Measurements from ENCODE around the gene ZNF511.

The ZNF511 gene

GRCh38 chr10:133335246-133336117 is 26.8 kb downstream of the ZNF511 start:
- peak; percentile 57 for DNase-seq (ENCODE audit: low read depth)

DNA sequence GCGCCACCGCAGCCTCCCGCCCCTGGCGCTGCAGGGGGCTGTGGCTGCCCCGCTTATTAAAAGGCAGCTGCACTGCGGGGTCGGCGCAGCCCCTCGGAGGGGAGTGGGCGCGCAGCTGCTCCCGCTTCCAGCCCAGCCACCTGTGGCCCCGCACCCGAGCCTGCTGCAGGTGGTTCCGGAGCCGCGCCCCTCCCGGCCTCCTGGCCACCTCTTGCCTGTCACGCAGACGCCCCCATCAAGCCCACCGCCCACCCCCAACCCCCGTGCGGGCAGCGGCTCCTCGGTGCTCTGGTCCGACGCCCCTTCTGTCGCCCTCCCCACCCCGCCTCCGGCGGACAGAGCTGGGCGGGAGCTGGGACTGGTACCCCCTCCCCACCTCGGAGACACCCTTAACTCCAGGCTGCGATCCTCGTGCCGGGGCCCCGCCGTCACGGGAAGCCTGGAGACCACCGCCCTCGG is 27.4 kb downstream of the ZNF511 start:
- DNase-seq (ENCODE audit: low read depth), result no peak

GRCh38 chr10:133336577-133337369 is 28.1 kb downstream of the ZNF511 start, which contains the start of gene CALY:
TSS of gene CALY (minus strand) at chr10:133336896. CDS start at chr10:133328989, 7,907 bp downstream.
- peak; percentile 31 for DNase-seq (ENCODE audit: low read depth)

DNA sequence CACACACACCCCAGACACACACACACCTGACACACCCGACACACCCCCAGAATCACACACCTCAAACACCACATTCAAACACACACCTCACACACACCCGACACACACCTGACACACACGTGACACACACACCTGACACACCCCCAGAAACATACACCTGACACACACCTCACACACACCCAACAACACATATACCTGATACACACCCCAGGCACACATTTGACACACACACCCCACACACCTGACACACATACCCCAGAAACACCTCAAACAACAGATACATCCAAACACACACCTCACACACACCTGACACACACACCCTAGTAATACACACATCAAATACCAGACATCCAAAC is 28.6 kb downstream of the ZNF511 start:
- DNase-seq (ENCODE audit: low read depth), result no peak

DNA sequence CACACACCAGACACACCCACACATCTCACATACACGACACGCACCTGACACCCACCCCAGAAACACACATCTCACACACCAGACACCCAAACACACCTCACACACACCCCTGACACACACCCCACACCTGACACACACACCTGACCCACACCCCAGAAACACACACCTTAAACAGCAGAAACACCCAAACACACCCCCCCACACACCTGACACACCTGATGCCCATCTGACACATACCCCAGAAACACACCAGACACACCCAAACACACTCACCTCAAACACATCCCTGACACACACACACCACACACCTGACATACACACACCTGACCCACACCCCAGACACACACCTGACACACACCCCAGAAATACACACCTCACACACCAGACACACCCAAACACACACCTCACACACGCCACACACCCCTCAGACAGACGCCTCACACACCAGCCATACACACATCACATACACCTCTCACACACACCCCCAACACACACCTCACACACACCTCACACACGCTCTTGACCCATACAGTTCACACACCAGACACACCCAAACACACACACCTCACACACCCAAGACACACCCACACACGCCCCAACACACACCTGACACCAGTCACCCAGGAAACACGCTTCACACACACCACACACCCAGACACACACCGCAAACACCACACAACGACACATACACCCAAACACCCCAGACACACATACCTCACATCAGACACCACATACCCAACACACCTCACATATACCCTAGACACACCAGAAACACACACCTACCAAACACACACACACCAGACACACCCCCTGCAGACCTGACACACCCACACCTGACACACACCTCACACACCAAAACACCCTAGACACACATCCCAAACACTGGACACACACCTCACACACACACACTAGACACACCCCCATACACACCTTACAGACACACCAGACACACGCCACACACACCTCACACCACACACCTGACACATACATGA is 29.7 kb downstream of the ZNF511 start:
- DNase-seq (ENCODE audit: low read depth), result no peak

- no peak for DNase-seq (ENCODE audit: low read depth)
Measured at GRCh38 chr10:133339708-133340380, 31.1 kb downstream of the ZNF511 start.

DNA sequence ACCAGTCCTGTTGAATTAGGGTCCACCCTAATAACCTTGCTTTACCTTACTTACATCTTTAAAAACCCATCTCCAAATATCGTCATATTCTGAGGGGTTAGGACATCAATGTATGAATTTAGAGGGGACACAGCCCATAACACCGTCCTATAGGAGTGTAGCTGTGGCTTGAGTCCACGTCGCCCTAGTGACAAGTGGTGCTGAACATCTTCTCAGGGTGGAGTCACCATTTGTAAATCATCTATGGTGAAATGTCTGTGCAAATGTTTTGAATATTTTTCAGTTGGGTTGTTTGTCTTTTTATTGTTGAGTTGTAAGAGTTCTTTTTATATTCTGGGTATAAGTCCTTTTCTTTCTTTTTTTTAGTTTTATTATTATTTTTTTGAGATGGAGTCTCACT is 33.3 kb downstream of the ZNF511 start:
- no peak for DNase-seq (ENCODE audit: low read depth)

DNA sequence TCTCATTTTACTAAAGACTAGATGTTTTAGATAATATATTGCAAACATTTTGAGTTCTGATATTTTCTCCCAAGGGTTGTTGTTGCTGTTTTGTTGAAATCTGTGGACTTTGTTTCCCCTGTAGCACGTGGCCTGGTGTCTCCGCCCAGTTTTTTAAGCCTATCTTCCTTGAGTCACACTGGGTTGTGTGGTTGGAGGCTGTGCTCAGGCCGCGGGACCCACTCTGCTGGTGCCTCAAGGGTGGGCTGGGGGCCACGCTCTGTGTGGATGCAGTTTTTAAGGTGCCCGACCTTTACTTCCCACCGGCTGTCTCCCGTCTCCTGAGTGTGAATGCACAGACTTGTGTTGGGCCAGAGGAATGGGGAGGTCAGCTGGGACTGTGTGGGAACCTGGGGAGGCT is 34.2 kb downstream of the ZNF511 start:
- DNase-seq (ENCODE audit: low read depth), result no peak

DNA sequence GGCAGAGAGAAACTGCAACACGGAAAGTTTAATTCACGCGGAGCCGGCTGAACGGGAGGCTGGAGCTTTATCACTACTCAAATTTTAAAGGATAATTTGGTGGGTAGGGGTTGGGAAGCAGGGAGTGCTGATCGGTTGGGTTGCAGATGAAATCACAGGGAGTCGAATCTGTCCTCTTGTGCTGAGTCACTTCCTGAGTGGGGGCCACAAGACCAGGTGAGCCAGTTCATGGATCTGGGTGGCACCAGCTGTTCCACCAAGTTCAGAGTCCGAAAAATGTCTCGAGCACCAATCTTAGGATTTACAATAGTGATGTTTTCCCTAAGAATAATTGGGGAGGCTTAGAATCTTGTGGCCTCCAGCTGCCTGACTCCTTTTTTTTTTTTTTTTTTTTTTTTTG is 34.8 kb downstream of the ZNF511 start:
- no peak for DNase-seq (ENCODE audit: low read depth)

GRCh38 chr10:133344236-133344635 is 35.5 kb downstream of the ZNF511 start:
- no peak for DNase-seq (ENCODE audit: low read depth)

DNA sequence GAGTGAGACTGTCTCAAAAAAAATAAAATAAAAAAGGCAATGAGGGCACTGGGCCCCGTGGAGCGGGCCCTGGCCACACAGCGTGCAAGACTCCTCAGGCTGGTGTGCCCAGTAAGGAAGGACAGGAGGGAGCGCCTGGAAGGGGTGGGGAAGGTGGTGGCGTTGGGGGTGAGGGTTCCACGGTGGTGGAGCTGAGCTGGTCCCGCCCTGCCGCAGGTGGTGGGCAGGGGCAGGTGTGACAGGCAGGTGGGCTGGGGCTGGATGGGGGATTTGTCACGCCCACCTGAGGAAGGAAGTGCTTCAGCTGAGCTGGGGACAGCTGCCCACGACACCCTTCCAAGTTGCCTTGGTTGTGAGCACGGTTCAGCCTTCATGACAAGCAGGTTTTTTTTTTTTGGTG is 37.7 kb downstream of the ZNF511 start:
- no peak for DNase-seq (ENCODE audit: low read depth)

DNA sequence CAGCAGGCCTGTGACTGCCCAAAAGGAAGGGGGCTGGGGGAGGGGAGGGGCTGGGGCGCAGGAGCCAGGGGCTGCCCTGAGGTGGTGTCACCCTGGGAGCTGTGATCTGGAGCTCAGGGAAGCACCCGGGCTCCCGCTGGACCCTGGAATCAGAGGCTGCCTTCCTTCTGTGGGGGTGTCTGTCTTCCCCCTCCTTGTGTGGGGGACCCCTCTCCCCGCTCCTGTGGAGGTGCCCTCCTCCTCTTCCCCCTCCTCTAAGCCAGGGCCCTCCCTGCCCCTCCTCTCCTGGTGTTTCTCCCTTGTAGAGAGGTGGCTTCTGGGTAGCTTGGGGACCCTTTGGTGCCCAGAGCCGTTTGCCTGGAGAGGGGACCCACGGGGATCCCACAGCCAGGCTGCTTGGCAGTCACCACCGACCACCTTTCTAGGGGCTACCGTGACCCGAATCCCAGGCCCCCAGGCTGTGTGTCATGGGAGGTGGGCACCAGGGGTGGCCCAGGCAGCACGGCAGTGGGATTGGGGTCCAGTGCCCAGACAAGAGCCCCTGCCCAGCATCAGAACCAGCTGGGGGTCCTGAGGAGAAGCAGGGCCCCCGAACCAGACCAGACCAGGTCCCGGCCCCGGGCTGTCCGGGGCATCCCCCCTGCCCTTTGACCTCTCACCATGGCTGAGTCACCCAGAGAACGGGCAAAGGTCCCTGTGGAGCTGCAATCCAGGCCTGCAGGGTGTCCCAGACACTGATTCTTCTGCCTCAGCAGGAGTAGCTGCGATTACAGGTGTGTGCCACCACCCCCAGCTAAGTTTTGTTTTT is 39.2 kb downstream of the ZNF511 start:
- no peak for DNase-seq (ENCODE audit: low read depth)

- no peak for DNase-seq (ENCODE audit: low read depth)
Measured at GRCh38 chr10:133349160-133349568, 40.5 kb downstream of the ZNF511 start.

DNA sequence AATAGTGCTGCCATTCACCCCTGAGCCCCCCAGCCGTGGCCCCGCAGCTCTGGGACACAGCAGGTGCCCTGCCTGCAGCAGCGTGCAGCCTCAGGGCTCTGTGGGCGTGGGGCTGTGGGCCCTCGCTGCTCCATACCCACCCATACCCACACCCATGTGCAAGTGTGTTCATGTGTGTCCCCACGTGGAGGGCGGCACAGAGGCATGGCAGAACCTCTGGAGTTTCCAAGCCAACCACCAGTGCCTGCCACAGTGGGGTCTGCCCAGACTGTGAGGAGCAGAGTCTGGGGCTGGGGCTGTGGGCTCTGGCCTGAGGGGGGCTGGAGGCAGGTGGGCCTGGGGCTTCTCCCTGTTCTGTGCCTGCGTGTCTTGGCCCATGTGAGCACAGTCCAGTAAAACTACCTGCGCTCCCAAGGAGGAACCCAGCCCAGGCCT is 40.9 kb downstream of the ZNF511 start:
- no peak for DNase-seq (ENCODE audit: low read depth)

DNA sequence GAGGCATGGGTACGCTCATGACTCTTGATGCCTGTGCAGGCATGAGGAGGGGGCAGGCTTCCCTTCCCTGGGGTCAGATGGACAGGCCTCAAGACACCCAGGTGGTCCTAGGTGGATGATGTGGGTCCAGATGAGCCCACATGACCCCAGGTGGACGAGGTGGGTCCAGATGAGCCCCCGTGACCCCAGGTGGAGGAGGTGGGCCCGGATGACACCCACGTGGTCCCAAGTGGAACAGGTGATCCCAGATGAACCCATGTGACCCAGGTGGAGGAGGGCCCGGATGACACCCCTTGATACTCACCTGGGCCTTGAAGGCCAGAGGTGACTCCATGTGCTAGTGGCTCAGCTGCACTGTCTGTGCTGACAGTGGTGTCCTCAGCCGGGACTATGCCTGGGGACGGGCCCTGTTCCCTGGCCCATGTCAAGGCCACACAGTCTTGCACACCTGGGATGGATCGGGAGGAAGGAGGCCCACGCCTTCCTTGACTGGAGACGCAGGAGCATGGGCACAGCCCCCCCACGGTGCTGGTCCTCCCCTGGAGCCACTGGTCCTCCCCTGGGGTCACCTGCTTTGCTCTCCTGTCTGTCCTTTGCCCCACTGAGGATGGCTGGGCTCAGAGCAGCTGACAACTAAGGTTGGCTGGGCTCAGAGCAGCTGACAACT is 41.7 kb downstream of the ZNF511 start:
- no peak for DNase-seq (ENCODE audit: low read depth)

- no peak for DNase-seq (ENCODE audit: low read depth)
Measured at GRCh38 chr10:133350950-133351329, 42.2 kb downstream of the ZNF511 start.

- no peak for DNase-seq (ENCODE audit: low read depth)
Measured at GRCh38 chr10:133351408-133352318, 42.9 kb downstream of the ZNF511 start.

GRCh38 chr10:133353202-133353959 is 44.7 kb downstream of the ZNF511 start:
- no peak for DNase-seq (ENCODE audit: low read depth)
